Measurements from ENCODE around the gene HECTD4. TPM values are rescaled to one million over a fixed set of nuclear protein-coding genes. Genes with fewer than 3 reads are reported as not detected.

HECTD4 gene
- total RNA-seq, 1 experiment from 2014 or later, result 31.2 TPM

- no peaks in the 10 kb centered on the region for H3K27me3 ChIP-seq (ENCODE audit: insufficient read depth, low read length)
- DNase-seq (ENCODE audit: low read depth, low spot score), result no peak
- H3K4me2 ChIP-seq (ENCODE audit: low read length), result no peak overlapping the region
- TF ChIP-seq ZNF274 (IDR thresholded peaks at IDR 0.05; ENCODE audit: low read depth, low read length) (no peak), YY1 (IDR thresholded peaks at IDR 0.05; ENCODE audit: extremely low read depth, insufficient replicate concordance, low read depth, low read length) (no peak), ATF3 (IDR thresholded peaks at IDR 0.05) (no peak), EZH2 (IDR thresholded peaks at IDR 0.05) (no peak), JUND (IDR thresholded peaks at IDR 0.05) (no peak), REST (IDR thresholded peaks at IDR 0.05; ENCODE audit: low read depth) (no peak), MAX (IDR thresholded peaks at IDR 0.05) (no peak), EZH2phosphoT487 (IDR thresholded peaks at IDR 0.05; ENCODE audit: borderline replicate concordance) (no peak), CTCF (IDR thresholded peaks at IDR 0.05 in 2 of 3, conservative IDR thresholded peaks at IDR 0.05 in 1 of 3; ENCODE audit: borderline replicate concordance in 1 of 3, insufficient read depth in 1 of 3, low read depth in 2 of 3, low read length in 2 of 3) (no peak), ZFX (IDR thresholded peaks at IDR 0.05) (no peak), EGR1 (IDR thresholded peaks at IDR 0.05; ENCODE audit: low read depth) (no peak)
- no peak overlapping the region for H3K4me3 ChIP-seq (replicated peaks in 1 of 2; ENCODE audit: low read depth in 1 of 2, low read length in 2 of 2)
- H3K79me2 ChIP-seq (ENCODE audit: insufficient read depth, low read length), result peaks cover 78% of the 10 kb centered on the region
- no peaks in the 10 kb centered on the region for H4K20me1 ChIP-seq (ENCODE audit: insufficient read depth)
- ATAC-seq, result no peak
- H2AFZ ChIP-seq (ENCODE audit: low read depth, low read length, poor library complexity, severe bottlenecking), result no peak overlapping the region
- no peaks in the 10 kb centered on the region for H3K9me3 ChIP-seq (ENCODE audit: control insufficient read depth in 1 of 2, insufficient read depth in 1 of 2, low read depth in 1 of 2, low read length in 2 of 2)
- H3K9me2 ChIP-seq (ENCODE audit: insufficient read depth), result no peaks in the 10 kb centered on the region
- POLR2A ChIA-PET, result no interaction called here
- CTCF ChIA-PET, result no interaction called here
- intact Hi-C loops (cut with micrococcal nuclease), result no loop called here
- BruUV-seq (replicated peaks), result no TSS peak
- H3K4me1 ChIP-seq (ENCODE audit: control insufficient read depth in 1 of 2, insufficient read depth in 2 of 2, low read length in 2 of 2), result peaks cover 6 to 11% of the 10 kb centered on the region in 2 experiments; a peak in 2 of 4 replicates
- no peak overlapping the region for H3K9ac ChIP-seq (ENCODE audit: low read length)
- RAD21 ChIA-PET (ENCODE audit: low non-redundant PET in 1 of 2, low total read pairs in 2 of 2, uncharacterized antibody in 2 of 2, unreplicated experiment in 2 of 2), result no interaction called here
- H3K36me3 ChIP-seq (ENCODE audit: control insufficient read depth in 1 of 2, insufficient read depth in 2 of 2, low read length in 2 of 2), result peaks cover 0 to 4% of the 10 kb centered on the region in 2 experiments; a peak in 1 of 4 replicates
- H3K27ac ChIP-seq (ENCODE audit: low read depth, low read length), result no peak overlapping the region
These were observed 39.1 kb upstream of the HECTD4 start for GRCh38 chr12:112421363-112421762.
